ENCODE measurements around the gene OSBP. TPM values are rescaled to one million over a fixed set of nuclear protein-coding genes. Genes with fewer than 3 reads are reported as not detected.

OSBP gene
- total RNA-seq, 3 donors from 2014 or later: 42.4 to 48.2 (median 43.9) TPM

DNA sequence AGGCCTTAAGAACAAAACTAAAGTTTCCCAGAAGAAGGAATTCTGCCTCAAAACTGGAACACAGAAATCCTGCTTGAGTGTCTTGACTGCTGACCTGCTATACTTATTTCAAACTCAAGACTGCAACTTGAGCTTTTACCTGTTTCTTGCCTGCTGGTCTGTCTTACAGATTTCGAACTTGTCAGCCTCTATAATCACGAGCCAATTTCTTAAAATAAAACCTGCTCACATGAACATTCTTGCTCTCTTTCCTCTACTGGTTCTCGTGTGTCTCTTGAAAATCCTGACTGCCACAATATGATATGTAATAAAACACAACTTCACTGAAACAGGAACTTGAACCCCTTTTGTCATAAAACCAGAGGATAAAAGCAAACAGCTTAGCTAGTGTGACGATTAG is 39.3 kb upstream of the OSBP start:
- DNase-seq (ENCODE audit: low spot score in 2 of 2): no peak
- Histone ChIP-seq H3K4me1 (no peaks in the 10 kb centered on the region), H3K4me3 (no peak overlapping the region), H3K36me3 (peaks cover 17% of the 10 kb centered on the region), H3K27ac (no peak overlapping the region), H3K27me3 (no peaks in the 10 kb centered on the region), H3K9me3 (no peaks in the 10 kb centered on the region)
- intact Hi-C loops (cut with DNase I; ENCODE audit: low total_unique reads): no loop called here
- TF ChIP-seq, protein P1, sequence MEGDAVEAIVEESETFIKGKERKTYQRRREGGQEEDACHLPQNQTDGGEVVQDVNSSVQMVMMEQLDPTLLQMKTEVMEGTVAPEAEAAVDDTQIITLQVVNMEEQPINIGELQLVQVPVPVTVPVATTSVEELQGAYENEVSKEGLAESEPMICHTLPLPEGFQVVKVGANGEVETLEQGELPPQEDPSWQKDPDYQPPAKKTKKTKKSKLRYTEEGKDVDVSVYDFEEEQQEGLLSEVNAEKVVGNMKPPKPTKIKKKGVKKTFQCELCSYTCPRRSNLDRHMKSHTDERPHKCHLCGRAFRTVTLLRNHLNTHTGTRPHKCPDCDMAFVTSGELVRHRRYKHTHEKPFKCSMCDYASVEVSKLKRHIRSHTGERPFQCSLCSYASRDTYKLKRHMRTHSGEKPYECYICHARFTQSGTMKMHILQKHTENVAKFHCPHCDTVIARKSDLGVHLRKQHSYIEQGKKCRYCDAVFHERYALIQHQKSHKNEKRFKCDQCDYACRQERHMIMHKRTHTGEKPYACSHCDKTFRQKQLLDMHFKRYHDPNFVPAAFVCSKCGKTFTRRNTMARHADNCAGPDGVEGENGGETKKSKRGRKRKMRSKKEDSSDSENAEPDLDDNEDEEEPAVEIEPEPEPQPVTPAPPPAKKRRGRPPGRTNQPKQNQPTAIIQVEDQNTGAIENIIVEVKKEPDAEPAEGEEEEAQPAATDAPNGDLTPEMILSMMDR (IDR thresholded peaks at IDR 0.05): no peak
- TF ChIP-seq POLR2AphosphoS5 (IDR thresholded peaks at IDR 0.05) (no peak), POLR2A (IDR thresholded peaks at IDR 0.05) (no peak)

DNA sequence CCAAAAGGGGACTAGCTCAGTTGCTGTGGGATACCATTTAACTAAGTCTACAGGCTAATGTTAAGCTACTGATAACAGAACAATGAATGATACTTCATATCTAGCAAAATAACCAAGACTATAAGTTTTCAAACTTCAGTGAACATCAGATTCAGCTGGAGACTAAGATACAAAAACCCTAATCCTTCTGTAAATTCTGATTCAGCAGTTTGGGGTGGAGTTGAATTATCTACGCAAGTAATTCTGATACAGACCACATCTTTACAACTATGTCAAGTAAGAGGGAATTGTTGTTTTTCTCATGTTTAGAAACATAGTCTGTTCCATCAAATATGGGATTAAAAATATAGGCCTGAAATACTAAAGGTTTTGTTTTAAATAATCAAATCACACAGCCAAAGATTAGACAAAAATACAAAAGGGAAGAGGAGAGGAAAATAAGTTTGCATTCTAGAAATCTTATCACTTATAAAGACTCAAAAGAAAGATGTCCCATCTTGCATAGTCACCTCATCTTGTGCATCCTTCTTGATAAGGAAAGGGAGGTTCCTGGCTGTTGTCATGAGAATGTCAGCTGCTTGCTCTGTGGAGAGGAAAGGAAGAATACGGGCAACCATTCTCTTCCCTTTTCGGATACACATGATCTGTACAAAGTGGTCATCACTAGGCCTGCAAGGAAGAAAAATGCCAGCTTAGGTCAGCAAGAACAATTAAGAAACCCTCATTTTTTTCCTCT is 31.8 kb upstream of the OSBP start:
- Histone ChIP-seq H3K4me1 (no peaks in the 10 kb centered on the region), H3K4me3 (no peak overlapping the region), H3K27ac (no peak overlapping the region), H3K27me3 (no peaks in the 10 kb centered on the region), H3K36me3 (peaks cover 3% of the 10 kb centered on the region), H3K9me3 (no peaks in the 10 kb centered on the region)
- TF ChIP-seq POLR2A (IDR thresholded peaks at IDR 0.05): no peak
- no peak for TF ChIP-seq POLR2AphosphoS5 (IDR thresholded peaks at IDR 0.05)
- TF ChIP-seq, protein P1 (IDR thresholded peaks at IDR 0.05): no peak
- intact Hi-C loops (cut with DNase I; ENCODE audit: low total_unique reads): no loop called here
- DNase-seq (ENCODE audit: low spot score in 2 of 2): no peak

DNA sequence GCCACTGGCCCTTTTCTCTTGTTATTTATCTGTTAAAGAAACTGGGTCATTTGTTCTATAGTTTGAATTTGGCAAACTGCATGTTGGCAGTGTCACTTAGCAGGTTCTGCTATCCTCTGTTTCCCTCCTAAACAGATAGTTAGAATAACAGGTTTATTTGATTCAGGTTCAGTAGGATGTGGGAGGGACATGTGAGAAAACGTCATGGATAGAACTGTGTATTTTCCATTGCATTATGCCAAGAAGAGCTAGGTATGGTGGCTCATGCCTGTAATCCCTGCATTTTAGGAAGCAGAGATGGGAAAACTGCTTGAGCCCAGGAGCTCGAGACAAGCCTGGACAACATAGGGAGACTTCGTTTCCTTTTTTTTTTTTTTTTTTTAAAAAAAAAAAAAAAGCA is 29.0 kb upstream of the OSBP start:
- intact Hi-C loops (cut with DNase I; ENCODE audit: low total_unique reads): loop anchor here (2.0 to 5.0 kb wide), 2 partner anchors 74 to 1073 kb away; no protein-coding TSS in a partner anchor
- H3K9me3 ChIP-seq: no peaks in the 10 kb centered on the region
- H3K4me1 ChIP-seq: no peaks in the 10 kb centered on the region

DNA sequence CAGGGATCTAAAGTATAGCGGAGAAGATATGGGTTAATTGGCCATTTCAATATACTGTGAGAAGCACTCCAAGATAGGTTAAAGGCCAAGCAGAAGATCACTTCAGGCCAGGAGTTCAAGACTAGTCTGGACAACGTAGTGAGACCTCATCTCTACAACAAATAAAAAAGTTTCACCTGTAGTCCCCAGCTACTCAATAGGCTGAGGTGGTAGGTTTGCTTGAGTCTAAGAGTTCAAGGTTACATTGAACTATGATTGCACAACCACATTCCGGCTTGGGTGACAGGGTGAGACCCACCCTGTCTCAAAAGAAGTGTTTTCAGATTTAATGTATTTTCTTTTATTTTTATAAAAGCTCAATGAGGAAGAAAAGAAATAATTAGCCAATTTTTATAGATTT is 27.8 kb upstream of the OSBP start:
- no peak for DNase-seq (ENCODE audit: low spot score in 2 of 2)
- no peak overlapping the region for H3K4me3 ChIP-seq
- H3K36me3 ChIP-seq: peaks cover 4% of the 10 kb centered on the region
- no peaks in the 10 kb centered on the region for H3K4me1 ChIP-seq
- no peaks in the 10 kb centered on the region for H3K27me3 ChIP-seq
- no peak overlapping the region for H3K27ac ChIP-seq
- intact Hi-C loops (cut with DNase I; ENCODE audit: low total_unique reads): loop anchor here (5.0 kb wide), 1 partner anchor 1074 kb away; no protein-coding TSS in a partner anchor
- TF ChIP-seq POLR2AphosphoS5 (IDR thresholded peaks at IDR 0.05) (no peak), POLR2A (IDR thresholded peaks at IDR 0.05) (no peak)
- TF ChIP-seq, protein P1 (IDR thresholded peaks at IDR 0.05): no peak
- no peaks in the 10 kb centered on the region for H3K9me3 ChIP-seq

More for the DNA sequence above, 29.0 kb upstream of the OSBP start:
- H3K27ac ChIP-seq: no peak overlapping the region
- peaks cover 4% of the 10 kb centered on the region for H3K36me3 ChIP-seq
- TF ChIP-seq, protein P1 (IDR thresholded peaks at IDR 0.05): no peak
- TF ChIP-seq POLR2AphosphoS5 (IDR thresholded peaks at IDR 0.05) (no peak), POLR2A (IDR thresholded peaks at IDR 0.05) (no peak)
- no peak overlapping the region for H3K4me3 ChIP-seq
- no peaks in the 10 kb centered on the region for H3K27me3 ChIP-seq
- DNase-seq (ENCODE audit: low spot score in 2 of 2): no peak

DNA sequence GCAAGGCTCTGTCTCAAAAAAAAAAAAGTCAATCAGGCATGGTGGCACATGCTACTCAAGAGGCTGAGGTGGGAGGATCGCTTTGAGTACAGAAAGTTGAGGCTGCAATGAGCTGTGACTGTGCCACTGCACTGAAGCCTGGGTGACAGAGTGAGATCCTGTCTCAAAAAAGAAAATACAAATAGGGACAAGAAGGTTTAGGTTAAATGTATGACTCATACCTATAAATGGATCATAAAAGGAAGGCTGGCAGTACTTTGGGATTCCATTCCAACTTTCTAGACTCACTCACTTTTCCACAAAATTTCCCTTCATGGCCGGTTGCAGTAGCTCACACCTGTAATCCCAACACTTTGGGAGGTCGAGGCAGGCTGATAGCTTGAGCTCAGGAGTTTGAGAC is 25.6 kb upstream of the OSBP start:
- no peaks in the 10 kb centered on the region for H3K9me3 ChIP-seq
- H3K27ac ChIP-seq: no peak overlapping the region
- TF ChIP-seq POLR2A (IDR thresholded peaks at IDR 0.05) (no peak), POLR2AphosphoS5 (IDR thresholded peaks at IDR 0.05) (no peak)
- TF ChIP-seq, protein P1 (IDR thresholded peaks at IDR 0.05): no peak
- no peak for DNase-seq (ENCODE audit: low spot score in 2 of 2)
- H3K36me3 ChIP-seq: peaks cover 14% of the 10 kb centered on the region
- no peaks in the 10 kb centered on the region for H3K27me3 ChIP-seq
- no peaks in the 10 kb centered on the region for H3K4me1 ChIP-seq
- no peak overlapping the region for H3K4me3 ChIP-seq
- intact Hi-C loops (cut with DNase I; ENCODE audit: low total_unique reads): loop anchor here (5.0 kb wide), 1 partner anchor 1076 kb away; no protein-coding TSS in a partner anchor
